Thyroid gland (tissue), 4 donors: ENCODE measurements around the gene PLXNA4. TPM values are rescaled to one million over a fixed set of nuclear protein-coding genes. Genes with fewer than 3 reads are reported as not detected.

ENCODE experiments used
- DNase-seq, 2 donors: peaks; one replicate each; pipeline ENCODE4 v3.0.0-alpha.2; 2019
- H3K27ac ChIP-seq, 3 donors: fragments of 200-600 bp; sonication (generic); 1 replicate in 2 of 3; 2 replicates in 1 of 3; pipeline ENCODE4 v1.5.1; 2016 to 2019; ENCODE audit warnings: mild to moderate bottlenecking in 1 of 3, moderate library complexity in 1 of 3
- H3K27me3 ChIP-seq: fragments of 200-600 bp; sonication (generic); one replicate; pipeline ENCODE4 v1.5.1; 2019
- H3K36me3 ChIP-seq, 2 donors: fragments of 200-600 bp; sonication (generic); one replicate each; pipeline ENCODE4 v1.5.1; 2016 to 2019
- H3K4me1 ChIP-seq, 2 donors: fragments of 200-600 bp; sonication (generic); one replicate each; pipeline ENCODE4 v1.5.1; 2017 to 2019
- H3K4me3 ChIP-seq, 3 donors: fragments of 200-600 bp; sonication (generic); replicated peaks in 1 of 3; 1 replicate in 2 of 3; 2 replicates in 1 of 3; pipeline ENCODE4 v1.5.1; 2016; ENCODE audit warnings: mild to moderate bottlenecking in 1 of 3
- H3K9me3 ChIP-seq: fragments of 200-600 bp; sonication (generic); one replicate; pipeline ENCODE4 v1.5.1; 2017
- CTCF ChIP-seq, 6 experiments: fragments of 200-600 bp in 3 of 6; fragments of 450-650 bp in 3 of 6; sonication (generic) in 3 of 6; IDR thresholded peaks; one replicate each; pipeline ENCODE4 v1.5.1; 2016 to 2019; ENCODE audit warnings: antibody characterized with exemption in 6 of 6, mild to moderate bottlenecking in 2 of 6, inconsistent platforms in 1 of 6, moderate library complexity in 1 of 6
- POLR2A ChIP-seq, 2 donors: fragments of 450-650 bp; IDR thresholded peaks; one replicate each; pipeline ENCODE4 v1.6.1; 2017; ENCODE audit warnings: antibody characterized with exemption in 2 of 2, mild to moderate bottlenecking in 2 of 2, moderate library complexity in 1 of 2
- WGBS, 2 donors: methylation state at CpG; one replicate each; pipeline ENCODE4 v1.1.5; 2017; 5-methylcytosine and 5-hydroxymethylcytosine counted together
- intact Hi-C: fragments of 100-400 bp; cut with DNase I; formaldehyde crosslinking; loops from one replicate; pipeline ENCODE4 v1.15.1; 2023
- total RNA-seq, 4 donors: library from RNA; depleted of rRNA; stranded (reverse); fragments of >200 nt; gene quantifications; one replicate each; pipeline ENCODE4 v1.2.3, GENCODE V29; 2016

The PLXNA4 gene
- total RNA-seq, 4 donors from 2014 or later, result 1.3 to 8.3 (median 2.4) TPM

- Histone ChIP-seq H3K4me1 (peaks cover 0 to 5% of the 10 kb centered on the region in 2 donors), H3K9me3 (no peaks in the 10 kb centered on the region), H3K27me3 (no peaks in the 10 kb centered on the region), H3K36me3 (no peaks in the 10 kb centered on the region), H3K4me3 (no peak overlapping the region), H3K27ac (no peak overlapping the region)
- no peak for TF ChIP-seq POLR2A (IDR thresholded peaks at IDR 0.05)
- TF ChIP-seq CTCF (IDR thresholded peaks at IDR 0.05), result no peak
- intact Hi-C loops, result no loop called here
- 74 to 75% methylated on average over 12 of the region's 12 CpGs for WGBS, 2 donors
- DNase-seq, result no peak
Observed at GRCh38 chr7:132422502-132423111, 153.7 kb downstream of the PLXNA4 start.

GRCh38 chr7:132420527-132420926 is 155.7 kb downstream of the PLXNA4 start:
- no peak overlapping the region for H3K4me3 ChIP-seq
- no peaks in the 10 kb centered on the region for H3K27me3 ChIP-seq
- no peaks in the 10 kb centered on the region for H3K36me3 ChIP-seq
- intact Hi-C loops, result no loop called here
- WGBS, 2 donors, result 85 to 90% methylated on average over 2 of the region's 2 CpGs
- TF ChIP-seq CTCF (IDR thresholded peaks at IDR 0.05) (no peak), POLR2A (IDR thresholded peaks at IDR 0.05) (no peak)
- H3K4me1 ChIP-seq, result no peaks in the 10 kb centered on the region
- H3K27ac ChIP-seq, result no peak overlapping the region
- DNase-seq, result no peak
- H3K9me3 ChIP-seq, result no peaks in the 10 kb centered on the region

GRCh38 chr7:132419542-132419941 is 156.7 kb downstream of the PLXNA4 start:
- no peak overlapping the region for H3K4me3 ChIP-seq
- H3K27me3 ChIP-seq, result no peaks in the 10 kb centered on the region
- TF ChIP-seq CTCF (IDR thresholded peaks at IDR 0.05) (no peak), POLR2A (IDR thresholded peaks at IDR 0.05) (no peak)
- no peaks in the 10 kb centered on the region for H3K4me1 ChIP-seq
- intact Hi-C loops, result no loop called here
- no peak for DNase-seq
- no peaks in the 10 kb centered on the region for H3K36me3 ChIP-seq
- no peaks in the 10 kb centered on the region for H3K9me3 ChIP-seq
- H3K27ac ChIP-seq, result no peak overlapping the region
- WGBS, 2 donors, result 76 to 86% methylated on average over 2 of the region's 2 CpGs

GRCh38 chr7:132418840-132419239 is 157.4 kb downstream of the PLXNA4 start:
- no peaks in the 10 kb centered on the region for H3K36me3 ChIP-seq
- no peak overlapping the region for H3K4me3 ChIP-seq
- WGBS, 2 donors, result 86% methylated on average over 6 of the region's 6 CpGs
- no peaks in the 10 kb centered on the region for H3K27me3 ChIP-seq
- no peak for TF ChIP-seq CTCF (IDR thresholded peaks at IDR 0.05)
- TF ChIP-seq POLR2A (IDR thresholded peaks at IDR 0.05), result no peak
- no peaks in the 10 kb centered on the region for H3K9me3 ChIP-seq
- H3K27ac ChIP-seq, result no peak overlapping the region
- no peaks in the 10 kb centered on the region for H3K4me1 ChIP-seq
- intact Hi-C loops, result no loop called here
- DNase-seq, result no peak

- DNase-seq, result no peak
- Histone ChIP-seq H3K9me3 (no peaks in the 10 kb centered on the region), H3K4me3 (no peak overlapping the region), H3K27ac (no peak overlapping the region), H3K4me1 (no peaks in the 10 kb centered on the region), H3K36me3 (no peaks in the 10 kb centered on the region), H3K27me3 (no peaks in the 10 kb centered on the region)
- no peak for TF ChIP-seq CTCF (IDR thresholded peaks at IDR 0.05)
- TF ChIP-seq POLR2A (IDR thresholded peaks at IDR 0.05), result no peak
- intact Hi-C loops, result no loop called here
- 81 to 85% methylated on average over 9 of the region's 9 CpGs for WGBS, 2 donors
Observed at GRCh38 chr7:132417103-132417906, 159.0 kb downstream of the PLXNA4 start.
